Measurements from ENCODE around the gene NINJ2. TPM values are rescaled to one million over a fixed set of nuclear protein-coding genes. Genes with fewer than 3 reads are reported as not detected.

Gene NINJ2
- total RNA-seq, 4 donors from 2014 or later: 3.8 to 8.3 (median 5.2) TPM; not detected in 1

GRCh38 chr12:622416-622815, 40.8 kb downstream of the NINJ2 start:
- Histone ChIP-seq H3K9me3 (no peaks in the 10 kb centered on the region), H3K4me3 (no peak overlapping the region), H3K27ac (no peak overlapping the region), H3K27me3 (no peaks in the 10 kb centered on the region), H3K36me3 (no peaks in the 10 kb centered on the region), H3K4me1 (no peaks in the 10 kb centered on the region)
- no peak for DNase-seq
- TF ChIP-seq CTCF (IDR thresholded peaks at IDR 0.05) (no peak), POLR2A (IDR thresholded peaks at IDR 0.05) (no peak)

- Histone ChIP-seq H3K36me3 (no peaks in the 10 kb centered on the region), H3K4me1 (no peaks in the 10 kb centered on the region), H3K9me3 (no peaks in the 10 kb centered on the region), H3K4me3 (no peak overlapping the region), H3K27me3 (no peaks in the 10 kb centered on the region), H3K27ac (no peak overlapping the region)
- no peak for DNase-seq
- no peak for TF ChIP-seq CTCF (IDR thresholded peaks at IDR 0.05)
- TF ChIP-seq POLR2A (IDR thresholded peaks at IDR 0.05): no peak
Measured at GRCh38 chr12:619346-619745, 43.9 kb downstream of the NINJ2 start.

- no peaks in the 10 kb centered on the region for H3K4me1 ChIP-seq
- H3K27me3 ChIP-seq: no peaks in the 10 kb centered on the region
- DNase-seq: no peak
- TF ChIP-seq CTCF (IDR thresholded peaks at IDR 0.05): no peak
- no peak for TF ChIP-seq POLR2A (IDR thresholded peaks at IDR 0.05)
- H3K4me3 ChIP-seq: no peak overlapping the region
- H3K36me3 ChIP-seq: no peaks in the 10 kb centered on the region
- no peak overlapping the region for H3K27ac ChIP-seq
- H3K9me3 ChIP-seq: no peaks in the 10 kb centered on the region
Measured at GRCh38 chr12:618605-619004, 44.6 kb downstream of the NINJ2 start.

GRCh38 chr12:617304-617915, 45.8 kb downstream of the NINJ2 start:
- no peak for TF ChIP-seq POLR2A (IDR thresholded peaks at IDR 0.05)
- Histone ChIP-seq H3K4me1 (no peaks in the 10 kb centered on the region), H3K36me3 (no peaks in the 10 kb centered on the region), H3K4me3 (no peak overlapping the region), H3K27ac (peak overlapping the region in 2 of 4 donors; percentile 35 to 59), H3K9me3 (no peaks in the 10 kb centered on the region), H3K27me3 (no peaks in the 10 kb centered on the region)
- DNase-seq: peak in 1 of 3 donors; percentile 68

GRCh38 chr12:615620-616019, 47.6 kb downstream of the NINJ2 start:
- no peak overlapping the region for H3K4me3 ChIP-seq
- H3K4me1 ChIP-seq: peaks cover 0 to 2% (median 0%) of the 10 kb centered on the region in 4 donors
- H3K36me3 ChIP-seq: no peaks in the 10 kb centered on the region
- DNase-seq: no peak
- TF ChIP-seq CTCF (IDR thresholded peaks at IDR 0.05): no peak
- TF ChIP-seq POLR2A (IDR thresholded peaks at IDR 0.05): no peak
- no peaks in the 10 kb centered on the region for H3K9me3 ChIP-seq
- H3K27ac ChIP-seq: no peak overlapping the region
- no peaks in the 10 kb centered on the region for H3K27me3 ChIP-seq

- peaks cover 0 to 9% (median 6%) of the 10 kb centered on the region in 4 donors for H3K4me1 ChIP-seq
- peak in 2 of 3 donors; percentile 43 to 58 for DNase-seq
- no peak overlapping the region for H3K27ac ChIP-seq
- no peak overlapping the region for H3K4me3 ChIP-seq
- H3K36me3 ChIP-seq: no peaks in the 10 kb centered on the region
- no peaks in the 10 kb centered on the region for H3K9me3 ChIP-seq
- TF ChIP-seq CTCF (IDR thresholded peaks at IDR 0.05) (peak in 2 of 6 experiments; percentile 13 to 19), POLR2A (IDR thresholded peaks at IDR 0.05) (no peak)
- H3K27me3 ChIP-seq: no peaks in the 10 kb centered on the region
Measured at GRCh38 chr12:614411-614970, 48.8 kb downstream of the NINJ2 start.
